Large intestine (tissue), 3 donors: ENCODE measurements around the gene BCAS1. TPM values are rescaled to one million over a fixed set of nuclear protein-coding genes. Genes with fewer than 3 reads are reported as not detected.

Source experiments
- DNase-seq, 2 donors: peaks; one replicate each; pipeline versions ENCODE4 v3.0.0 to v3.0.0-alpha.2; 2013
- H3K27ac ChIP-seq: one replicate; pipeline ENCODE4 v1.5.1; 2013; ENCODE audit warnings: low read length
- H3K27me3 ChIP-seq: 2 replicates; pipeline ENCODE4 v1.6.1; 2013; ENCODE audit warnings: low read length; ENCODE audit not compliant: control insufficient read depth, insufficient read depth
- H3K36me3 ChIP-seq: 2 replicates; pipeline ENCODE4 v1.6.1; 2013; ENCODE audit warnings: low read length; ENCODE audit not compliant: control insufficient read depth, insufficient read depth
- H3K4me1 ChIP-seq: one replicate; pipeline ENCODE4 v1.6.1; 2013; ENCODE audit warnings: low read length; ENCODE audit not compliant: control insufficient read depth, insufficient read depth
- H3K4me3 ChIP-seq: one replicate; pipeline ENCODE4 v1.5.1; 2013; ENCODE audit warnings: low read length
- H3K9me3 ChIP-seq: one replicate; pipeline ENCODE4 v1.6.1; 2013; ENCODE audit warnings: mild to moderate bottlenecking, low read depth, low read length, moderate library complexity; ENCODE audit not compliant: control insufficient read depth
- WGBS: methylation state at CpG from one replicate; pipeline ENCODE4 v1.1.5; 2013; ENCODE audit warnings: low lambda C conversion rate; ENCODE audit not compliant: insufficient coverage; 5-methylcytosine and 5-hydroxymethylcytosine counted together
- polyA plus RNA-seq: library from polyadenylated mRNA; unstranded; fragments of 120-200 nt; gene quantifications from one replicate; pipeline ENCODE4 v1.2.1, GENCODE V29; 2013

The BCAS1 gene
- polyA plus RNA-seq, 1 donor, result 29.2 TPM

DNA sequence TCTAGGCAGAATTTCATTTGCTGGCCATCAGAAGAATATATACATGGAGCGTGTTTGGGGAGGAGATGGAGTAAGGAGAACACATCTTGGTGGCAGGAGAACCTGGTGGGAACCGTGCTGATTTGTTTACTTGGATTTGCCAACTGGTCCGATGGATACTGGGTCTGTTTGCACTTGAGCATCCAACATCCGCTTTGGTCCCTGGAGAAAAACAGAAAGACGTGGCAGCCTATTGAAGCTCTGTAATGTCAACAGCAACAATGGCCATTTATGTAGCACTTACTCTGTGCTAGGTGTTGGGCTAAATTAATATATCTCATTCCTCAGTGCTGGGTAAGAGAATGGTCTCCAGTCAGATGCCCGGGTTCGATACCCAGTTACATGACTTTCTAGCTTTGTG lies 125.6 kb downstream of the BCAS1 start:
- peaks cover 4% of the 10 kb centered on the region for H3K4me1 ChIP-seq
- H3K27me3 ChIP-seq, result no peaks in the 10 kb centered on the region
- H3K27ac ChIP-seq, result no peak overlapping the region
- WGBS, result no CpG with 5 or more reads among the region's 7 CpGs
- H3K36me3 ChIP-seq, result no peaks in the 10 kb centered on the region
- H3K4me3 ChIP-seq, result no peak overlapping the region
- H3K9me3 ChIP-seq, result no peaks in the 10 kb centered on the region
- DNase-seq, result no peak

GRCh38 chr20:53943522-53944291 lies 126.7 kb downstream of the BCAS1 start:
- Histone ChIP-seq H3K9me3 (no peaks in the 10 kb centered on the region), H3K36me3 (no peaks in the 10 kb centered on the region), H3K4me1 (peaks cover 4% of the 10 kb centered on the region), H3K4me3 (no peak overlapping the region), H3K27ac (no peak overlapping the region), H3K27me3 (no peaks in the 10 kb centered on the region)
- DNase-seq, result no peak
- WGBS, result 45% methylated on average over 11 of the region's 11 CpGs

DNA sequence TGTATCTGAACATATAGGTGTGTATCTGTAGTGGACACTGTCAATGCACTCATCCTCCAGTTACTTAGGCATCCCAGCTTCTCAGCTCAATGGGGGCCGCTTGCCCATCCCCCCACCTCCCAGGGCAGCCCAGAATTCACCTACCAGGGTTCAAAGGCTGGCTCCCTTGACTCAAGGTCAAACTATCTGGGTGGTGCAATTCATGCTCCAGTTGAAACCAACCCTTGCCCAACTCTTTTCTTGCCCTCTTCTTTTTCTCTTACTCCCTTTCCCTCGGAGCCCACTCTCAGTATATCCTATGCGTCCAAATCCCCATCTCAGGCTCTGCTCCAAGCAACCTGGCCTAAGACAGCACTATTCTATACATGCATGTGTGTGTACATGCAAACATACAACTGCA lies 127.4 kb downstream of the BCAS1 start:
- Histone ChIP-seq H3K4me3 (no peak overlapping the region), H3K4me1 (peaks cover 4% of the 10 kb centered on the region), H3K9me3 (no peaks in the 10 kb centered on the region), H3K27ac (no peak overlapping the region), H3K27me3 (no peaks in the 10 kb centered on the region), H3K36me3 (no peaks in the 10 kb centered on the region)
- WGBS, result 79% methylated on average over 2 of the region's 3 CpGs
- no peak for DNase-seq

GRCh38 chr20:53942472-53942816 lies 128.0 kb downstream of the BCAS1 start:
- Histone ChIP-seq H3K4me1 (peaks cover 4% of the 10 kb centered on the region), H3K27me3 (no peaks in the 10 kb centered on the region), H3K4me3 (no peak overlapping the region), H3K9me3 (no peaks in the 10 kb centered on the region), H3K36me3 (no peaks in the 10 kb centered on the region), H3K27ac (no peak overlapping the region)
- DNase-seq, result no peak
- no CpG with 5 or more reads among the region's 6 CpGs for WGBS

GRCh38 chr20:53941680-53942471 lies 128.5 kb downstream of the BCAS1 start:
- no peaks in the 10 kb centered on the region for H3K27me3 ChIP-seq
- DNase-seq, result no peak
- 100% methylated on average over 1 of the region's 7 CpGs for WGBS
- H3K4me3 ChIP-seq, result no peak overlapping the region
- no peaks in the 10 kb centered on the region for H3K36me3 ChIP-seq
- H3K27ac ChIP-seq, result no peak overlapping the region
- no peaks in the 10 kb centered on the region for H3K9me3 ChIP-seq
- H3K4me1 ChIP-seq, result peaks cover 6% of the 10 kb centered on the region

GRCh38 chr20:53940907-53941545 lies 129.4 kb downstream of the BCAS1 start:
- Histone ChIP-seq H3K27me3 (no peaks in the 10 kb centered on the region), H3K4me3 (no peak overlapping the region), H3K27ac (peak overlapping the region; percentile 24), H3K9me3 (no peaks in the 10 kb centered on the region), H3K36me3 (no peaks in the 10 kb centered on the region), H3K4me1 (peaks cover 6% of the 10 kb centered on the region)
- no CpG with 5 or more reads among the region's 6 CpGs for WGBS
- DNase-seq, result peak; percentile 54 to 79

DNA sequence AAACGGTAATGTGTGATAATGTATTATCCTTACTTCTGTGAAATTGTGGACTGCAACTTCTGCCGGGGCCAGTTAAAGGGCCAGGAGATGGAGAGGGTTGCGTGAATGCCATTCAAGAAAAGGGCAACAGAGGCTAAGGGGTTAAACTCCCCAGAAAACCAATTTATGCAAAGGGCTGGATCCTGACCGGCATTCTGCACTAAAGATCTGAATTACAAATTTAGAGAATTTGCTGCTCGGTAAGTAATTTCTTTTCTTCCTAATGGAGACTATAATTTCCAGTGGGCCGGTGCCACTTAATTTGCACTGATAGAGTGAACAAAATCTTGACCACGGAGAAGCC lies 130.1 kb downstream of the BCAS1 start:
- Histone ChIP-seq H3K9me3 (no peaks in the 10 kb centered on the region), H3K27ac (no peak overlapping the region), H3K36me3 (no peaks in the 10 kb centered on the region), H3K4me3 (no peak overlapping the region), H3K4me1 (peaks cover 6% of the 10 kb centered on the region), H3K27me3 (no peaks in the 10 kb centered on the region)
- DNase-seq, result no peak
- WGBS, result 29% methylated on average over 3 of the region's 7 CpGs

DNA sequence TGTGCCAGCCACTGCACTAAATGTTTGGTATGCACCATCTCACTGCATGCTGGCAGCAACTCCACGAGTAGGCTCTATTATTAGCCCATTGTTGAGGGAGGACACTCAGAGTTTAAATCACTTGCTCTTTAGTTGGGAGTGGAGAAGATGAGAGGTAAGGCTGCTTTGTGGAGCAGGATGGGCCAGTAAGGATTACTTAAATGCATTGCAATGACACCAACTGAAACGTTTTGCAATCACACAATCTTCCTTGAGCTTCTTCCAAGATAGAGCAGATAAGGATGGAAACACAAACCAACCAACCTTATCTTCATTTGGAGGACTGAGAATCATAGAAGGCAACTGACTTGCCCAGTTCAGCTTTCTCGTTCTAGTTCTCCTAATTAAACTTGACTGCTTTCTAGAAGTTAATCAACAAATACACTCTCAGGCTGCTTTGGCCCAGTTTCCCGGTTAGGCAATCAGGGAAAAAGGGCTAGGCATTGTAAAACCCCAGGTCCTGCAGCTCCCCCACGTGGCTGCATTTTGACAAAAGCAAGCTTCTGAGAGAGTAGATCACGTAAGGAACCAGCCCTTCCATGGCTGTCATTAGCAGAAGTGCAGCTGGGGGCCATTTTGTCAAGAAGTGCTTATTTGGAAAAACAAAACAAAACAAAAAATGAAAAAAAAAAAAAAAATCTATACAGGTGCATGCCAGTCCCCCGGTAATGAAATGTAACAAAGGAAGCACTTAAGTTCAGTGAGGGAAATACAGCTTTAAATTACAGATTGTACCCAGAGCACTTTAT lies 130.6 kb downstream of the BCAS1 start:
- H3K27ac ChIP-seq, result peak overlapping the region; percentile 45
- 17% methylated on average over 3 of the region's 7 CpGs for WGBS
- no peaks in the 10 kb centered on the region for H3K9me3 ChIP-seq
- H3K36me3 ChIP-seq, result no peaks in the 10 kb centered on the region
- DNase-seq, result peak; percentile 88 to 92
- H3K4me3 ChIP-seq, result no peak overlapping the region
- peaks cover 6% of the 10 kb centered on the region for H3K4me1 ChIP-seq
- no peaks in the 10 kb centered on the region for H3K27me3 ChIP-seq

- Histone ChIP-seq H3K4me1 (peaks cover 6% of the 10 kb centered on the region), H3K27ac (no peak overlapping the region), H3K4me3 (no peak overlapping the region), H3K9me3 (no peaks in the 10 kb centered on the region), H3K36me3 (no peaks in the 10 kb centered on the region), H3K27me3 (no peaks in the 10 kb centered on the region)
- WGBS, result 100% methylated on average over 1 of the region's 3 CpGs
- no peak for DNase-seq
These were observed 131.2 kb downstream of the BCAS1 start for GRCh38 chr20:53939190-53939571.

DNA sequence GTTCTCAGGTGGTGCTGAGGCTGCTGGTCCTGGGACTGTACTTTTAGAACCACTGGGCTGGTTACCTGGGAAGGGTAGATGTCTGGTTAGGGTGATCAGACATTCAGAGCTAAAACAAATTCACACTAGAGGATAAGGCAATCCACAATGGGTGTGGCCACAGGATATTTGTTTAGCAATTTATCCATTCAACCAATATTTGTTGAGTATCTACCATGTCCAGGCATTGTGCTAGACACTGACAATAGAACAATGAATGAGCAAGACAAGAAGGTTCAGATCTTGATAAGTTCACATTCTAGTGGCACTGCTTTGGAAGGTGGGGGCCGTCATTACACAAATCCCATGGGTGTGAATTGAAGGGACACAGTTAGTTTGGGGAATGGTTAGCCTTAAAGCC lies 131.7 kb downstream of the BCAS1 start:
- Histone ChIP-seq H3K9me3 (no peaks in the 10 kb centered on the region), H3K27ac (no peak overlapping the region), H3K4me1 (peaks cover 6% of the 10 kb centered on the region), H3K36me3 (no peaks in the 10 kb centered on the region), H3K27me3 (no peaks in the 10 kb centered on the region), H3K4me3 (no peak overlapping the region)
- WGBS, result no CpG with 5 or more reads among the region's 1 CpG
- no peak for DNase-seq
